ENCODE data around the gene DIDO1. TPM values are rescaled to one million over a fixed set of nuclear protein-coding genes. Genes with fewer than 3 reads are reported as not detected.

The DIDO1 gene
- total RNA-seq, 2 experiments from 2014 or later = 51.9 to 54.3 TPM

GRCh38 chr20:62902926-62903615 is 23.2 kb downstream of the DIDO1 start:
- H3K4me1 ChIP-seq (ENCODE audit: insufficient read depth, low read length) = peaks cover 27% of the 10 kb centered on the region
- DNase-seq (no peak), ATAC-seq (ENCODE audit: poor library complexity) (no peak)
- no peaks in the 10 kb centered on the region for H3K9me3 ChIP-seq (ENCODE audit: control insufficient read depth in 1 of 2, insufficient read depth in 1 of 2, low read length in 2 of 2)
- H3K4me1 Mint-ChIP-seq (ENCODE audit: low read depth) = peaks cover 39% of the 10 kb centered on the region
- no peaks in the 10 kb centered on the region for H3K27me3 ChIP-seq (ENCODE audit: control insufficient read depth in 1 of 2, insufficient read depth in 2 of 2, low read length in 2 of 2)
- TF ChIP-seq CTCF (IDR thresholded peaks at IDR 0.05) = no peak
- no peak overlapping the region for H3K27ac ChIP-seq (ENCODE audit: low read depth in 1 of 2, low read length in 2 of 2)
- no peaks in the 10 kb centered on the region for H3K27me3 Mint-ChIP-seq
- no peaks in the 10 kb centered on the region for H3K9me3 Mint-ChIP-seq
- H3K27ac Mint-ChIP-seq = no peak overlapping the region
- no peak overlapping the region for H3K4me3 ChIP-seq (ENCODE audit: low read length)
- POLR2A ChIA-PET = interaction anchor here (1.3 to 3.4 kb wide), 3 partner anchors 11 to 16 kb away, joined by 4 to 14 read pairs (median 6); no protein-coding TSS in a partner anchor
- peaks cover 67% of the 10 kb centered on the region for H3K36me3 ChIP-seq (ENCODE audit: insufficient read depth, low read length)
- H3K36me3 Mint-ChIP-seq (ENCODE audit: low read depth) = peaks cover 83% of the 10 kb centered on the region
- CTCF ChIA-PET = interaction anchor here (1.1 to 2.0 kb wide), 4 partner anchors 14 to 21 kb away, joined by 3 to 6 read pairs (median 4); no protein-coding TSS in a partner anchor
- intact Hi-C loops (cut with DNase I, micrococcal nuclease) = loop anchor here (5.0 kb wide), 1 partner anchor 34 kb away; the partner anchor contains the start of gene GID8 (in 2 of the 2)
- H3K4me3 Mint-ChIP-seq = no peak overlapping the region

DNA sequence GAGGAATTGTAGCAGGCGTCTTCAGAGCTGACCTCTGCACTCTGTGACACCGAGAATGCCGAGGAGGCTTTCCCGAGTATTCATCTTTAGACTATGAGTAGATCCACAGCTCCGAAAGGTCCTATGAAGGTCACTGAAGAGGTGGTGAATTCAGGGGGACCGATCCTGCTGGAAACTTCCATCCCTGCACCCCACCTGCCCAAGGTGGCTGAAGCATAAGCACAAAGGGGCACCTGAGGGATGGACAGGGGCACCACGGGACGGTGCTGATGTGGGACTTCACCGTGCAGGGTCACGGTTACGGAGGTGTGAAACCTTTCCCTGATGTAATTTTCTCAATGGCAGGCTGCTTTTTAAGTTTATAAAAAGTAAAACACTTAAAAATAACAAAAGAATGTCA is 24.4 kb downstream of the DIDO1 start:
- ChIA-PET CTCF (interaction anchor here (1.0 to 4.8 kb wide), 5 partner anchors 10 to 71 kb away, joined by 3 to 38 read pairs (median 15); partner anchors contain the start of gene DIDO1), POLR2A (interaction anchor here (0.6 to 3.4 kb wide), 4 partner anchors 16 to 107 kb away, joined by 3 to 14 read pairs (median 6); partner anchors contain the start of gene GID8)
- Mint-ChIP-seq H3K4me3 (no peak overlapping the region), H3K36me3 (ENCODE audit: low read depth) (peaks cover 81% of the 10 kb centered on the region), H3K27me3 (no peaks in the 10 kb centered on the region), H3K4me1 (ENCODE audit: low read depth) (peaks cover 40% of the 10 kb centered on the region), H3K9me3 (no peaks in the 10 kb centered on the region), H3K27ac (peak overlapping the region; percentile 92)
- no peaks in the 10 kb centered on the region for H3K9me3 ChIP-seq (ENCODE audit: control insufficient read depth in 1 of 2, insufficient read depth in 1 of 2, low read length in 2 of 2)
- intact Hi-C loops (cut with DNase I, micrococcal nuclease) = loop anchor here (2.0 to 5.0 kb wide), 2 partner anchors 23 to 35 kb away; partner anchors contain the start of gene GID8 (in 2 of the 2)
- no peak overlapping the region for H3K4me3 ChIP-seq (ENCODE audit: low read length)
- peaks cover 55% of the 10 kb centered on the region for H3K36me3 ChIP-seq (ENCODE audit: insufficient read depth, low read length)
- no peak overlapping the region for H3K27ac ChIP-seq (ENCODE audit: low read depth in 1 of 2, low read length in 2 of 2)
- ATAC-seq (ENCODE audit: poor library complexity) (no peak), DNase-seq (no peak)
- TF ChIP-seq CTCF (IDR thresholded peaks at IDR 0.05) = no peak
- peaks cover 29% of the 10 kb centered on the region for H3K4me1 ChIP-seq (ENCODE audit: insufficient read depth, low read length)
- no peaks in the 10 kb centered on the region for H3K27me3 ChIP-seq (ENCODE audit: control insufficient read depth in 1 of 2, insufficient read depth in 2 of 2, low read length in 2 of 2)

DNA sequence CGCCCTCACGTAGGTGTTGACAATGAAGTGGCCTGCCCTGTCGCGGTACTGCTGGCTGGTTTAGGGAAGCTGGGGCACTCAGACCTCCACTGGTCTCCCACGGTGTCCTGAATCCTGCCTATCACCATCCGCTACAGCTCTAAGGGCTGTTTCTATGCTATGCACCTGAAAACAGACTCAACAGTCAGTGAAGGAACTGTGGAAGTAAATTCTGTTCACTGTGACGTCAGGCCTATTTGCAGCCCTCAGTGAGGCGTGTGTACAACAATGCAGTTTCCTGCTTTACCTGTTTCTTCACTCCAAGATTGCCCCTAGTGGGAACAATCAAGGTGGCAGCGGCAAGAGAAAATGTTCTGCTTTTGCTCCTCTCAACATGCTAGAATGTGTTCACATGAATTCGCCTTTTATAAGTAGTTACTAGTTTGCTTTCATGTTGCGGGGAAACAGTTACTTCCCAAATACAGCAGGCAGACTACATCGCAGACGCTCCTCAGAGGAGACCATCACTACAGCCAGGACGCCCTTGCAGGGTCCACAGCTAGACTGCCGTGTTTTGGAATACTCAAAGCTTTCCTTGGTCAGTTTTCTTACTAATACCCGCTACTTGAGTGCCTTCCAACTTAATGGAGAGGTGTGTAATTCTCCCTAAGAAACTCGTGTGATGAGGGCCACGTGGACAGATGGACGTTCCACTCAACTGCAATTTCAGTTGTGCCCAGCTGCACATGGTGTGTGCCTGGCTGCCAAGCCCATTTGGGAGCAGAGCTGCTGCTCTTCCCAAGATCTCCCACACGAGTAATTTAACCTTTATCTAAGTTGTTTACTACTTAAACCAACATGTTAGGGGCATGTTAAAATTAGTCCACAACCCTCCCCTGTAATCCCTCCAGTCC is 25.4 kb downstream of the DIDO1 start:
- Mint-ChIP-seq H3K27me3 (no peaks in the 10 kb centered on the region), H3K27ac (peak overlapping the region; percentile 92), H3K4me1 (ENCODE audit: low read depth) (peaks cover 40% of the 10 kb centered on the region), H3K4me3 (peak overlapping the region; percentile 71), H3K36me3 (ENCODE audit: low read depth) (peaks cover 77% of the 10 kb centered on the region), H3K9me3 (no peaks in the 10 kb centered on the region)
- H3K36me3 ChIP-seq (ENCODE audit: insufficient read depth, low read length) = peaks cover 53% of the 10 kb centered on the region
- H3K4me1 ChIP-seq (ENCODE audit: insufficient read depth, low read length) = peaks cover 29% of the 10 kb centered on the region
- ChIA-PET CTCF (interaction anchor here (0.9 to 4.8 kb wide), 8 partner anchors 11 to 108 kb away, joined by 3 to 38 read pairs (median 5); partner anchors contain the start of genes DIDO1 and GID8), POLR2A (interaction anchor here (1.1 to 3.4 kb wide), 6 partner anchors 11 to 108 kb away, joined by 3 to 14 read pairs (median 6); partner anchors contain the start of gene GID8)
- ATAC-seq (ENCODE audit: poor library complexity) = peak; percentile 74
- H3K4me3 ChIP-seq (ENCODE audit: low read length) = no peak overlapping the region
- intact Hi-C loops (cut with DNase I, micrococcal nuclease) = loop anchor here (1.0 to 5.0 kb wide), 4 partner anchors 17 to 108 kb away; partner anchors contain the start of gene GID8 (in 2 of the 2)
- H3K27ac ChIP-seq (ENCODE audit: low read depth in 1 of 2, low read length in 2 of 2) = peak overlapping the region; percentile 8 to 47
- DNase-seq = peak in 5 of 14 experiments; percentile 19 to 75 (median 54)
- TF ChIP-seq CTCF (IDR thresholded peaks at IDR 0.05) = no peak
- H3K9me3 ChIP-seq (ENCODE audit: control insufficient read depth in 1 of 2, insufficient read depth in 1 of 2, low read length in 2 of 2) = no peaks in the 10 kb centered on the region
- no peaks in the 10 kb centered on the region for H3K27me3 ChIP-seq (ENCODE audit: control insufficient read depth in 1 of 2, insufficient read depth in 2 of 2, low read length in 2 of 2)
